Endothelial cell of umbilical vein (primary cell): ENCODE measurements around the gene BTBD2.

Experiments
- CTCF ChIP-seq, 2 donors: IDR thresholded peaks; 1 replicate in 1 of 2; 2 replicates in 1 of 2; pipeline ENCODE4 v1.5.1; 2011; ENCODE audit warnings: low read length in 2 of 2, mild to moderate bottlenecking in 2 of 2, moderate library complexity in 2 of 2, control low read depth in 1 of 2, inconsistent platforms in 1 of 2, low read depth in 1 of 2; ENCODE audit not compliant: insufficient read depth in 1 of 2; ENCODE audit errors: extremely low read depth in 1 of 2
- EZH2 ChIP-seq: IDR thresholded peaks from 2 replicates; pipeline ENCODE4 v1.6.1; 2012; ENCODE audit warnings: borderline replicate concordance, low read depth, mild to moderate bottlenecking, moderate library complexity, low read length, inconsistent platforms; ENCODE audit not compliant: severe bottlenecking
- JUN ChIP-seq: IDR thresholded peaks from 2 replicates; pipeline ENCODE4 v1.6.1; 2011; ENCODE audit warnings: borderline replicate concordance, low read depth; ENCODE audit not compliant: insufficient read length, insufficient read depth
- MAX ChIP-seq: IDR thresholded peaks from 2 replicates; pipeline ENCODE4 v1.6.1; 2011; ENCODE audit not compliant: insufficient read depth, insufficient read length
- POLR2A ChIP-seq: IDR thresholded peaks from 2 replicates; pipeline ENCODE4 v1.6.1; 2012; ENCODE audit warnings: low read depth, mild to moderate bottlenecking, control low read depth, low read length

- TF ChIP-seq EZH2 (no peak), CTCF (IDR thresholded peaks at IDR 0.05; ENCODE audit: extremely low read depth in 1 of 2, insufficient read depth in 1 of 2, low read depth in 1 of 2, low read length in 2 of 2) (no peak), MAX (no peak), POLR2A (no peak), JUN (no peak)
Observed at GRCh38 chr19:1953441-1954094, 61.9 kb downstream of the BTBD2 start.
